ENCODE results near the gene MACROD1.

GRCh38 chr11:64003807-64004589, 161.9 kb downstream of the MACROD1 start:
- TF ChIP-seq EP300 (IDR thresholded peaks at IDR 0.05) (no peak), CTCF (IDR thresholded peaks at IDR 0.05) (no peak), POLR2AphosphoS5 (IDR thresholded peaks at IDR 0.05) (no peak)

Measured in suprapubic skin (tissue), 4 donors.